GM18511 (cell line): ENCODE results near the gene OPTN.
"Not testable (repeated sequence)": the region's sequence is repeated elsewhere in the genome, so short reads cannot be mapped to it uniquely, and the experiment has no call there.

Experiments
- ATAC-seq: cut with Tn5 transposase; IDR thresholded peaks from one replicate; pipeline ENCODE4 v1.9.1; 2021; ENCODE audit warnings: mild to moderate bottlenecking, moderate library complexity; ENCODE audit not compliant: unreplicated experiment

The OPTN gene

DNA sequence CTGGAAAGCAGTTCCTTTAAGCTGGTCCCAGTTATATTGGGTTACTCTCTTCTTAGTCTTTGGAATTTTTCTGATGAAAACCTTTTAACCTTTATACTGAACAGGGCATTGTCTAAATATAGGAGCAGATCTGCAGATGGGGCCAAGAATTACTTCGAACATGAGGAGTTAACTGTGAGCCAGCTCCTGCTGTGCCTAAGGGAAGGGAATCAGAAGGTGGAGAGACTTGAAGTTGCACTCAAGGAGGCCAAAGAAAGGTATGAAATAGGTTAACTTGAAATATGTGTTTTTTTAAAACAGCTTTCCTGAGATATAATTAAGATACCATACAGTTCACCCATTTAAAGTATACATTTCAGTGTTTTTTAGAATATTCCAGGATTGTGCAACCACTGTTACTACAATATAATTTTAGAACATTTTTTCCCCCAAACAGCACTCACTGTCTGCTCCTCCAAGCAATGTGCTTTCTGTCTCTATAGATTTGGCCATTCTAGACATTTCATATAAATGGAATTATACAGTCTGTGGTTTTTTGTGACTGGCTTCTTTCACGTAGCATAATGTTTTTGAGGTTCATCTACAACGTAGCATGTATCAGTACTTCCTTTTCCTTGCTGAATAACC is 18.9 kb downstream of the OPTN start:
- ATAC-seq, result no peak

DNA sequence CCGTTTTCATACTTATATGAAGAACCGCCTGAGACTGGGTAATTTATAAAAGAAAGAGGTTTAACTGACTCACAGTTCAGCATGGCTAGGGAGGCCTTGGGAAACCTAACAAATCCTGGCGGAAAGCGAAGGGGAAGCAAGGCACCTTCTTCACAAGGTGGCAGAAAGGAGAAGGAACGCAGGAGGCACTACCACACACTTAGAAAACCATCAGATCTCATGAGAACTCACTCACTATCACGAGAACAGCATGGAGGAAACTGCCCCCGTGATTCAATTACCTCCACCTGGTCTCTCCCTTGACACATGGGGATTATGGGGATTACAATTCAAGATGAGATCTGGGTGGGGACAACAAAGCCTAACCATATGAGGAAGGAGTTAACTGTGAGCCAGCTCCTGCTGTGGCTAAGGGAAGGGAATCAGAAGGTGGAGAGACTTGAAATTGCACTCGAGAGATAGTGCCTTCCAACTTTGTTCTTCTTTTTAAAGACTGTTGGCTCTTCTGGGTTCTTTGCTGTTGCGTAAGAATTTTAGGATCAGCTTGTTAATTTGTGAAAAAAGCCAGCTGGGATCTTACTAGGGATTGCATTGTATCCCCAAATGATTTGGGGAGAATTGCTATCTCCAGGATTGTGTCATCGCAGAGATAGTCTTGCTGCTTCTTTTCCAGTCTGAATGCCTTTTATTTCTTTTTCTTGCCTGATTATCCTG is 21.0 kb downstream of the OPTN start:
- no peak for ATAC-seq

DNA sequence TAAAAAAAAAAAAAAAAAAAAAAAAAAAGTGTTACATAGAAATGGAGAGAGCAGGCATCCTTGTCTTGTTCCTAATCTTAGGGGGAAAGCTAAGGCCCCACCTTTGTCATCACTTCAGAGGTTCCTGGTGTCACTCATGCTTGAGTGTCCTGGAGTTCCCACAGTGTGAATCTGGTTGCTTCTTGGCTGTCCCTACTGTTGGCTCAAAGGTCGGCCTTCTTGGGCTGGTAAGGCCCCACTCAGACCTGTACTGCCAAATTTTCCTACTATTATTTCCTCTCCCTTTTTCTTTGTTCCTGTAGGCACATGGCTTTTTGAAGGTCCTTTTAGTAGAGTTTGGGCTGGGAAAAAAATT is 21.5 kb downstream of the OPTN start:
- ATAC-seq, result no peak

DNA sequence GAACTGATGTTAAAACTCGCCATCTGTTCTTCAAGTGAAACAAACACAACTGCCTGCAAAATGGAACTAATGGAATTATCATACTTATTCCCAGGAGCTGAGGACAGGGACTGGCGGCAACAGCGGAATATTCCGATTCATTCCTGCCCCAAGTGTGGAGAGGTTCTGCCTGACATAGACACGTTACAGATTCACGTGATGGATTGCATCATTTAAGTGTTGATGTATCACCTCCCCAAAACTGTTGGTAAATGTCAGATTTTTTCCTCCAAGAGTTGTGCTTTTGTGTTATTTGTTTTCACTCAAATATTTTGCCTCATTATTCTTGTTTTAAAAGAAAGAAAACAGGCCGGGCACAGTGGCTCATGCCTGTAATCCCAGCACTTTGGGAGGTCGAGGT is 36.7 kb downstream of the OPTN start:
- ATAC-seq, result no peak

DNA sequence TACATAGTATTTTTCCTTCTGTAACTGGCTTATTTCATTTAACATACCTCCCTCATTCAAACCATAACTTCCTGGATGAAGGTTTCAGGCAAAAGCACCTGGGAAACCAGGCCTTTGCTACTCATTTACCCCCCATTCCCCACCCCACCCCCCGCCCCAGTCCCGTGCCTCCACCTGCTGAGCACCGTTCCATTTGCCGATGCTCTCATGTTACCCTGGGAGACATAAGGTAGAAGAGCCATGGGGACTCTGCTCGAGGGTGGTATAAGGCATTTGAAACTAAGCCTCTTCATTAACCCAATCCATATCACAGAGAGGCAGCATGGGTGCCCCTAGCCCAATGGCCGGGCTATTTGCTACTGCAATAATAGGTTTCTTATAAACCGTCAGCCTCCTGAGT is 39.2 kb downstream of the OPTN start:
- no peak for ATAC-seq

DNA sequence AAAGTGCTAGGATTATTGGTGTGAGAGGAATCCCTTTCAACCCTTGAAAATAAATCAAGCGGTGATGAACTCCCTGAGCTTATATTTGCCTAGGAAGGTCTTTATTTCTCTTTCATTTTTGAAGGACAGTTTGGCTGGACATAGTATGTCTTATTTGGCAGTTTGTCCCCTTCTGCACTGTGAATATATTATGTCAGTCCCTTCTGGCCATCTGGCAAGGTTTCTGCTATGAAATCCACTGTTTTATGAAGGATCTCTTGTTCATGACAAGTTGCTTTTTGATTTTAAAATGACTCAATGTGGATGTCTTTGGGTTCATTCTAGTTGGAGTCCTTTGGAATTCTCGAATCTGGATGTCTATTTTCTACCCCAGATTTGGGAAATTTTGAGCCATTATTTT is 39.7 kb downstream of the OPTN start:
- ATAC-seq, result no peak

DNA sequence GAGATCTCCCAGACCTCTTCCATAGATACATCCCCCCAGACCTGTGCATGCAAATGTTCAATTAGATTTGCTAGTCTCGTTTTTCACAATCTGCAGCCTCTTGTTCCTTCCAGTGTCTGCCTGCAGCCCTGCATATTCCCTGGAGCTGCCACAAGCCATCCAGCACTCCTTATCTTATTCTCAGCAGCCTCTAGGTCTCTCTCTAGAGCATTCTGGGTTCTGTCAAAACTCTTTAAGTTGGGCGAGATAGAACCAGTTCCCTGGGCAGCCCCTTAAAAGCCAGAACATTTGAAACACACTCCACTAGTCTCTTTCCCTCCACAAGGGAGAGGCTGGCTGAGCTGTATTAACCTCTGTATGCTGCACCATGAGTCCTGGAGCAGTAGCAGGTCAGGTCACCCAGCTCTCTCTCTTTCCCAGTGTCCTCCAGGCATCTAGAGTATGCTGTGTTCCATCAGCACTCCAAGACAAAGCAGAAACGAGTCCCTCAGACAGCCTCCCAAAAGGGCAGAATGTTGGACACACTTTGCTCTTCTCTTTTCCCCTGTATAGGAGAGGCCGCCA is 40.7 kb downstream of the OPTN start:
- ATAC-seq, result no peak

DNA sequence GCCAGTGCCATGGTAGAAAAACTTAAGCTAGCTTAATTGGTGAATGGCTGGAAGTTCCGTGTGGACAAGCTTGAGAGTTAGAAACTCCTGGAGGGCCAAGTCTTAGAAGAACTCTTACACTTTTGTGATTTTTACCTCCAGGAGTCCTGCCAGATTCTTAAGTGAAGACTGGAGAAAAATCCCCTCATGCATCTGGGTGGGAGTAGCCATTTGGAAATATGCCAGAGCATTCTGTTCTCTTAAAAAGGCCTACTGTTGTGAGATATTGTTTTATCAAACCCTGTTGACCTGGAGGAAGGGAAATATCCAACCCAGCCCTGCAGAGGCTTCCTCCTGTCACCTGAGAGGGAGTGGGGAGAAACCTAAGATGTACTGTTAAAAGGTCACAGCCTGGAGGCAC is 43.8 kb downstream of the OPTN start:
- no peak for ATAC-seq

DNA sequence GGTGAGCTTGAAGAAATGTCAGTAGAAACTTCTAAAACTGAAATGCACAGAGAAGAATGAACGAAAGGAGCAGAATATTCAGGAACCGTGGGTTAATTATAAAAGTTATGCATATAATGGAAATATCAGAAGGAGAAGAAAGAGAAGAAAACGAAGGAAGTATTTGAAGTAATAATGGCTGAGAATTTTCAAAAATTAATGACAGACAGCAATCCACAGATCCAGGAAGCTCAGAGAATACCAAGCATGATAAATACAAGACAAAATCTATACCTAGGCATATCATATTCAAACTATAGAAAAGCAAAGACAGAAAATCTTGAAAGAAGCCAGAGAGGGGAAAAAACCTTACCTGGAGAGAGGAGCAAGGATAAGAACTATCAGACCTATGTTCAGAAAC is 44.9 kb downstream of the OPTN start:
- no peak for ATAC-seq

DNA sequence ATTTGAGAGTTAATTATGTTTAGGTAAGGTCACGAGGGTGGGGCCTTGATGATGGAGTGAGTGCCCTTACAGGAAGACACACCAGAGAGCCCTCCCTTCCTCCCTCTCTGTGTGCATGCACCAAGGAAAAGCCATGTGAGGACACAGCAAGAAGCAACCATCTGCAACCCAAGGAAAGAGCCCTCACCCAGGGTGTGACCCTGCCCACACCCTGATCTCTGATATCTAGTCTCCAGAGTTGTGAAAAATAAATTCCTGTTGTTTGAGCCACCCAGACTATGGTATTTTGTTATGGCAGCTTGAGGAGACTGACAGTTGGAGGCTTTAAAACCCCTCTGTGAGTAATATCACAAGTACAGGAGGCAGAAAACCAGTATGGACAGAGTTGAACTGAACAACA is 46.4 kb downstream of the OPTN start:
- no peak for ATAC-seq

DNA sequence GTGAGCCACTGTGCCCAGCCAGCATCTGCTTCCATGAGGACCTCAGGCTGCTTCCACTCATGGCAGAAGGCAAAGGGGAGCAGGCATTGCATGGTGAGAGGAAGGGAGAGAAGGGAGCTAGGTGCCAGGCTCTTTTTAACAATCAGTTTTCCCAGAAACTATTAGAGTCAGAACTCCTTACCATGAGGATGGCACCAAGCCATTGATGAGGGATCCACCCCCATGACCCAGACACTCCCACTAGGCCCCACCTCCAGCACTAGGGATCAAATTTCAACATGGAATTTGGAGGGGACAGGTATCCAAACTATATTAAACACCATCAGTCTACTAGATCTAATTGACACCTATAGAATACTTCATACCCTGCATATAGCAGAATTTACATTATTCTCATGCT is 47.2 kb downstream of the OPTN start:
- ATAC-seq, result no peak

DNA sequence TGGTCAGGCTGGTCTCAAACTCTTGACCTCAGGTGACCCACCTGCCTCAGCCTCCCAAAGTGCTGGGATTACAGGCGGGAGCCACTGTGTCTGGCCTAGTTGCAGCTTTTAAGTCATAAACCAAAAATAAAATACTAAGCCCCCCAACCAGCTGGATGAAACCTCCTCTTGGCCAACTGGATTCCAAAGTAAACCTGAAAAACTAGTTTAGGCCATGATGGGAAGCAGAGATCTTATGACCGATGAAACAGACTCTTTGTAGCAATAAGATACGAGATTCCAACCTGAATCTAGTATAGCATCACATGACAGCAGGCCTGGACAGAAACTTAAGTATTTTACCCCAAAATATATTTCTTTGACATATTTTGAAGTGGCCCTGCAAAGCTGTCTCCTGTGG is 52.3 kb downstream of the OPTN start:
- no peak for ATAC-seq

DNA sequence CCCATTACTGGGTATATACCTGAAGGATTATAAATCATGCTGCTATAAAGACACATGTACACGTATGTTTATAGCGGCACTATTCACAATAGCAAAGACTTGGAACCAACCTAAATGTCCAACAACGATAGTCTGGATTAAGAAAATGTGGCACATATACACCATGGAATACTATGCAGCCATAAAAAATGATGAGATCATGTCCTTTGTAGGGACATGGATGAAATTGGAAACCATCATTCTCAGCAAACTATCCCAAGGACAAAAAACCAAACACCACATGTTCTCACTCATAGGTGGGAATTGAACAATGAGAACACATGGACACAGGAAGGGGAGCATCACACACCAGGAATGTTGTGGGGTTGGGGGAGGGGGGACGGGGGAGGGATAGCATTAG is 55.9 kb downstream of the OPTN start:
- ATAC-seq, result not testable (repeated sequence)

DNA sequence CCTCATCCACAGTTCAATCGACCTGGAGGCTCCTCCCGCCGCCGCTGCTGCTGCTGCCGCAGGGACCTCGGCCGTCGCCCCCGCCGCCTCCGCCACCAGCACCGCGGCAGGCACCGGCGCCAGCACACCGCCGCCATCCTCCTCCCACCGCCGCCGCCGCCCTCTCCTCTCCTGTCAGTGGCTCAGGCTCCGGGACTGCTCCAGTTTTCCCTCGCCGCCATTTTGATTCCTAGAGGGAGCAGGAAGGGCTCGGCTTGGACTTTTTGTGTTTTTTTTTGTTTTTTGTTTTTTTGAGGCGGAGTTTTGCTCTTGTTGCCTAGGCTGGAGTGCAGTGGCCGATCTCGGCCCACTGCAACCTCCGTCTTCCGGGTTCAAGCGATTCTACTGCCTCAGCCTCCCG is 58.4 kb downstream of the OPTN start:
- ATAC-seq, result no peak

DNA sequence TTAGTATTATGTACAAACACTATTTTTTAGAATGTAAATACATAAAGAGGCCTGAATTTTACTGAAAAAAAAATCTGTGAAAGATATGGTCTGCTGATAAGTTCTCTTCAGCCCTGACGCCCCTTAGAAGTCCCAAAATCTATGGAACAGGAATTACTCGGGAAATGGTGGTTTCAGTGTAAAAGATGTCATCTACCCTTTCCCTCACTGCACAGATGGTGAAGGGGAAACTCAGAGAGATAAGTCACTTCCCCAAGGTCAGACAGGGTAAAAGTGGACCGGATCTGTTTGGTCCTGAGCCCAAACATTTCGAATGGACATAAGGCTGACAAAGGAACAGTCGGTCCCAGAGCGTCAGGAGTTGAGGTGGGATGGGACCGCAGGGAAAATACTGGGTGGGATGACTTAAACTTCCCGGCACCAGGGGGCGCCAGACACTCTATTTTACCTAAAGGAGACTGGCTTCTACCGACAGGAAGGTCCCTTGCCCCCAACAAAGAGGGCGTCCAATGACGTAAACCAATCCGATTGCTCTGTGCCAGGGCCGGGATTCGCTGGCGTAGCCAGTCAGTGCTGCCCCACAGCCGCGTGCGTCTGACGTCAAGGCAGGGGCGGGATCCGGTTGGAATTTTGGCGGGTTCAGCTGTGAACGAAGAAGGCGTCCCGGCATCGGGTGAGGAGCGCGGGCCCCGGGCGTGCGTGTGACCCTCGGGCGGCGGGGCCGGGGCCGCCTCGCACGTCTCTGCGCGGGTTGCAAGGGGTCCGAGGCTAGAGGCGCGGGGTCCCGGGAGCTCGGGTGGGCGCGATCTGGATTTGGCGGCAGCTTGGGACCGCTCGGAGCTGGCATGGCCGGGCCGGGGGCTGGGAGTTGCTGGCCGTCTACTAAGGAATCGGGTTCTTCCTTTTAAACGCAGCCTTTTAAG is 61.2 kb downstream of the OPTN start, which contains the start of gene MCM10:
TSS of gene MCM10 (plus strand) at position 625 of the 923 bp plus-strand sequence. CDS start 2,645 bp downstream, outside the sequence.
- ATAC-seq, result peak; percentile 100

DNA sequence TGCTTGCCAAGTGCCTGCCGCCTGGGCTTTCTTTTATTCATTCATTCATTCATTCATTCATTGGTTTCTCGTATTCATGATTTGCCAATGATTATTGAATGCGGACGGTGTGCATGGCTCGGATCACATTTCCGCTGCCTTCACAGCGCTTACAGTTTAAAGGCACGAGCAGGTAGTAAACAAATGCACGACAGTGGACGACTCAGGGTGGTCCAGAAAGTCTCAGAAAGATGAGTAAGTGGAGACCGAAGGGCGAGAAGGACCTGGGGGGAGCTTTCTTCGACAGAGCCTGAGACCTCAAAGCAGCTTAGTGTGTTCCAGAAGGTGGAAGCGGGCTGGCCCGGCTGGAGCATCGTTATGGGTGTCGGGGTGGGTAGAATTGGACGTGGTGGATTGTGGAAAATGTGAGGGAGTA is 61.9 kb downstream of the OPTN start:
- ATAC-seq, result peak; percentile 17

DNA sequence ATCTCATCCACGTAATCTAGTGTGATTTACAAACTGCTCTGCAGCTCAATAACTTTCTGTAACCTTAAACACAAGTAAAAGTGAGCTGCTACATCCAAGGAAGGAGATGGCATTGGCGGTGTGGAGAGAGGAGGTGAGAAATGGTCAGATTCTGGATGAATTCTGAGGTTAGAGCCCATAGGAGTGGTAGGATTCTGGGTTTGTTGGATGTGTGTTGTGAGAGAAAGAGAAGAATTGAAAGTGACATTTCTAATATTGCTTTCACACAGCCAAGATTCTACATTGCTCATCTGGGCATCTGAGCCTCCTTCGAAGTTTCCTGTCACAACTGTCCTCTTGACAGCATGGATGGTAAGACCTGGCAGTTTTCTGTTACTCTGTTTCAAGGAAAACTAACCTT is 63.9 kb downstream of the OPTN start:
- ATAC-seq, result no peak

DNA sequence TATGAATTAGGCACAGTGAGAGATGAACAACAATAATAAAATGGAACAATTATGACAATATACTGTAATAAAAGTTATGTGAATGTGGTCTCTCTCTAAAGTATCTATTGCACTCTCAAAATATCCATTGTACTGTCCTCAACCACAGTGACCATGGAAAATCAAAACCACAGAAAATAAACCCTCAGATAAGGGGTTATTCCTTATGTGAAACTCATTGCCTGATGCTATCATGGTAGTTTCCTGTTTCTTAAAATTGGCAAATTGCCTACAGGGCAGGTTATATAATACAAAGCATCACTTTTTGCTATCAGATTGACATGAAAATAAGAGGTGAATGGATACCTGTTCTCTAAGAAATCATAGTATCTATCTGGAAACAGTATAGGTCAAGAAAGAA is 65.2 kb downstream of the OPTN start:
- no peak for ATAC-seq

DNA sequence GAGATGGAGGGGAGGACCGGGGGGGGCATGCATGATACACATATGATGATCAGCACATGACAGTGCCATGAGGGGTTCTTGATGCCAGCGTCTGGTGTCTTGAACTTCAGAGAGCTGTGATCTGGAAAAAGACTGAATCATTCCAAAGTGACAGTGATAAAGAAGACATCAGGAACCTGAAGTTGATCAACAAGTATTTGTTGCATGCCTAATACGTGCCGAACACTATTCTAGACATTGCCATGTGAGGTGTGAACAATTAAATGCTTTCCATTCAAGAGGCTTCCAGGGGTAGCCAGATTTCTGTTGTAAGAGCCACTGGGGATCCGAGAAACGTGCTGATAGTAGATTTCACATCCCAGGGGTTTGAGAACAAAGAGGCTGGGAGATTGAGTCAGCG is 67.6 kb downstream of the OPTN start:
- no peak for ATAC-seq

DNA sequence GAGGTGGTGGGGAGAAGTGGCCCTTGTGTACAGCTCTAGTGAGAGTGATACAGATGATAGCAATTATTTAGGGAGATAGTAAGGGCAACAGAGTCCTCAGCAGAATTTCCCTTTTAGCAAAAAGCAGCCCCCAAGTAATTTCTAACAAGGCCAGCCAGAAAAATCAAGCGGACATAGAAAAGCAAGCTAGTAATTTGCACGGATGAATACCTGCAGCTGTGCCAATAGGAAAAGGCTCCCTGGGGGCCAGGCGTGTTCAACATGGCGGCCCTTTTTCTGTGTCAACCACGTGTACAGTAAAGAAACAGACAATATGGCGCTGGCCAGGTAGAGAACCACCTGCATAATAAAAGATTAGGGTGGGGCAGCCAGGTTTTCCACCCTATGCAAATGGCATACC is 68.8 kb downstream of the OPTN start:
- ATAC-seq, result no peak

DNA sequence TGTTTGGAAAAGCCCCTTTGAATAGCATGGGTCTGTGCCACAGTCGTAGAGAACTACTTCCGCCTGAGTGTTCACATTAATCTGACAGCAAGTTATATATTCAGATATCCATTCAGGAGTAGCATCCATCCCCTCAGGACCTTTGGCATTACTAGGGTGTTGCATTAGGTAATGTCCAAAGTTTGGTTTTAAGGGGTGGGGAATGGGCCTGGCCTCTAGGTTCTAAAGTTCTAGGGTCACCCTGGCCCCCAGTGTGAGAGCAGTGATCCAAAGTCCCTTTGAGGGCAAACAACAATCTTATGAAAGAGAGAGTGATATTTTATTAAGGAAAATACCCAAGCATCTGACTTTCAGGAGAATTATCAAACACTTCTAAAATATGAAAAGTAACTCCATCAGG is 73.7 kb downstream of the OPTN start:
- no peak for ATAC-seq

DNA sequence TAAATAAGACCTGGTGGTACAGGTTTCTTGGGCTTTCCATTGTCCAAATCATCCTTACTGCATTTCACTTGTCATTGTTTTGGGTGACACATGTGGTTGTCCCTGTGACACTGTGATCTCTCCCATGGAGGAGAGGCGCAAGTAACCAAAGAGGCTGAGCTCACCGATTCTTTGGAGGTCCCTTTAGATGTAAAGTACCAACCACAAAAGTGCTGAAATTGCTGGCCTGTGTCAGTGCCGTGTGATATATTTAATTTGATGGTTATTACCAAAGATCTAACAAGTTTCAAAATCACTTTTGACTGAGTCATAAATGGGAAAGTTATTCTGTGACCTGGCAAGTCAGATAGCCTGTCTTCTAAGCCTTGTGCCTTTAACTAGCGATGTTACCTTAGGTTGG is 80.8 kb downstream of the OPTN start:
- peak; percentile 55 for ATAC-seq
